ENCODE measurements around the gene YDJC.

DNA sequence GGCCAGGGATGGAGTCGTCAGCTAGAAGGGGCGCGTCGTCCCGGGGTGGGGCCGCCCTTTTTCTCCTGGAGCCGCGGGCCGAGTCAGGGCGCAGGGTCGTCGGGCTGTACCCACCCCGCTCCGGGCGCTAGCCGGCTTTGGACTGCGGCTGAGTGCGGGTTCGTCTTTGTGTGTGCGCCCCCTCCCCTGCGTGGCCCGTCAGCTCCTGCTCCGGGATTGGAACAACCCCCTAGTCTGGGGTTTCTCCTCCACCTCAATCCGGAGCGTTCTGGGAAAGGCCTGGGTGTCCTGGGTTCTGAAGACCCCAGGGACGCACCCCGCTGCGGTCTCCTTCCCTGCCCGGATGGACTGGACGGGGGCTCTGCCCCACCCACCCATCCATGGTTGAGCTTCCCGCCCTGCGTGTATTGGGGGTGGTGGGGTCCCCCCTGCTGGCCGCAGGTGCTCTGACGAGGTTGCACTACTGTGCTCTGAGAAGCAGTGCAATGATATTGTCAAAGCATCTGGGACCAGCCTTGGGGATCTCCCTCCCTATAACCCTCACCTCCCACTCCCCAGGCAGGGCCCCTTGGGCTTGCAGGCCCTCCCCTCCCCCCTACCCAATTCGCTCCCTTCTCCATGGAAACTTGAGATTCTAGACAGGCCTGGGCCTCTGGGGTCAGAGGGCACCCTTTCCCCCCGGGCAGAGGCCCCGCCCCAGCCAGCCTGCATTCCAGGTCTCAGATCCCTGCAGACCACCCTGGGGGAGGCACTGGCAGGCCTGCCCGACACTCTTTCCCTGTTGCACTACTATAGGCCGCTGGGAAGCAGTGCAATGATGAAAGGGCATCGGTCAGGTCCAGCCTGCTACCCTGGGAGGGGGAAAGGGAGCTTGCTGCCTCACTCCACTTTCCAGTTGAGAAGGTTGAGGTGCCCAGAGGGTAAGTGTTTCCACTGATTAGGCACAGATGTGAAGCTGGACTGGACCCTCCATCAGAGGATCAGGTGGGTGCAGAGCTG lies 23.0 kb upstream of the YDJC start:
- TF ChIP-seq, protein P1, sequence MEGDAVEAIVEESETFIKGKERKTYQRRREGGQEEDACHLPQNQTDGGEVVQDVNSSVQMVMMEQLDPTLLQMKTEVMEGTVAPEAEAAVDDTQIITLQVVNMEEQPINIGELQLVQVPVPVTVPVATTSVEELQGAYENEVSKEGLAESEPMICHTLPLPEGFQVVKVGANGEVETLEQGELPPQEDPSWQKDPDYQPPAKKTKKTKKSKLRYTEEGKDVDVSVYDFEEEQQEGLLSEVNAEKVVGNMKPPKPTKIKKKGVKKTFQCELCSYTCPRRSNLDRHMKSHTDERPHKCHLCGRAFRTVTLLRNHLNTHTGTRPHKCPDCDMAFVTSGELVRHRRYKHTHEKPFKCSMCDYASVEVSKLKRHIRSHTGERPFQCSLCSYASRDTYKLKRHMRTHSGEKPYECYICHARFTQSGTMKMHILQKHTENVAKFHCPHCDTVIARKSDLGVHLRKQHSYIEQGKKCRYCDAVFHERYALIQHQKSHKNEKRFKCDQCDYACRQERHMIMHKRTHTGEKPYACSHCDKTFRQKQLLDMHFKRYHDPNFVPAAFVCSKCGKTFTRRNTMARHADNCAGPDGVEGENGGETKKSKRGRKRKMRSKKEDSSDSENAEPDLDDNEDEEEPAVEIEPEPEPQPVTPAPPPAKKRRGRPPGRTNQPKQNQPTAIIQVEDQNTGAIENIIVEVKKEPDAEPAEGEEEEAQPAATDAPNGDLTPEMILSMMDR (IDR thresholded peaks at IDR 0.05; ENCODE audit: poor library complexity): no peak
- no peak for TF ChIP-seq EZH2 (IDR thresholded peaks at IDR 0.05; ENCODE audit: borderline replicate concordance)
- no peak for TF ChIP-seq EZH2phosphoT487 (IDR thresholded peaks at IDR 0.05; ENCODE audit: low read depth, severe bottlenecking, unreplicated experiment)
